Activated T-cell treated with anti-CD3 and anti-CD28 coated beads, Interleukin-2, amount 50 U/mL, for 72 hours (primary cell): ENCODE measurements around the gene GXYLT2. TPM values are rescaled to one million over a fixed set of nuclear protein-coding genes. Genes with fewer than 3 reads are reported as not detected.

Experiments
- ATAC-seq, 2 donors: fragments of 150-1000 bp; cut with Tn5 transposase; replicated peaks in 1 of 2; 2 replicates each; pipeline ENCODE4 v1.10.0; 2021; ENCODE audit warnings: moderate library complexity in 2 of 2, mild to moderate bottlenecking in 1 of 2
- DNase-seq, 2 donors: peaks; one replicate each; pipeline ENCODE4 v3.0.0; 2021 to 2022; ENCODE audit warnings: mixed read lengths in 1 of 2
- H3K27ac Mint-ChIP-seq: one replicate; pipeline ENCODE4 v1.8.0; 2022; ENCODE audit warnings: mild to moderate bottlenecking, moderate library complexity, mixed read lengths
- H3K27me3 Mint-ChIP-seq: one replicate; pipeline ENCODE4 v1.8.0; 2022; ENCODE audit warnings: low read depth, mixed read lengths
- H3K36me3 Mint-ChIP-seq, 2 donors: one replicate each; pipeline ENCODE4 v1.8.0; 2022; ENCODE audit warnings: mixed read lengths in 2 of 2, mild to moderate bottlenecking in 1 of 2; ENCODE audit not compliant: insufficient read depth in 2 of 2
- H3K4me1 Mint-ChIP-seq: one replicate; pipeline ENCODE4 v1.8.0; 2022; ENCODE audit warnings: low read depth, mixed read lengths
- H3K4me3 Mint-ChIP-seq, 2 donors: one replicate each; pipeline ENCODE4 v1.8.0; 2022; ENCODE audit warnings: mild to moderate bottlenecking in 2 of 2, mixed read lengths in 2 of 2, moderate library complexity in 2 of 2
- H3K9me3 Mint-ChIP-seq, 2 donors: one replicate each; pipeline ENCODE4 v1.8.0; 2022; ENCODE audit warnings: mixed read lengths in 2 of 2
- total RNA-seq, 2 donors: library from RNA; stranded (reverse); gene quantifications; one replicate each; pipeline ENCODE4 v1.2.3, GENCODE V29; 2022

GXYLT2 gene
- total RNA-seq, 2 donors from 2014 or later, result 0.23 to 0.26 TPM

DNA sequence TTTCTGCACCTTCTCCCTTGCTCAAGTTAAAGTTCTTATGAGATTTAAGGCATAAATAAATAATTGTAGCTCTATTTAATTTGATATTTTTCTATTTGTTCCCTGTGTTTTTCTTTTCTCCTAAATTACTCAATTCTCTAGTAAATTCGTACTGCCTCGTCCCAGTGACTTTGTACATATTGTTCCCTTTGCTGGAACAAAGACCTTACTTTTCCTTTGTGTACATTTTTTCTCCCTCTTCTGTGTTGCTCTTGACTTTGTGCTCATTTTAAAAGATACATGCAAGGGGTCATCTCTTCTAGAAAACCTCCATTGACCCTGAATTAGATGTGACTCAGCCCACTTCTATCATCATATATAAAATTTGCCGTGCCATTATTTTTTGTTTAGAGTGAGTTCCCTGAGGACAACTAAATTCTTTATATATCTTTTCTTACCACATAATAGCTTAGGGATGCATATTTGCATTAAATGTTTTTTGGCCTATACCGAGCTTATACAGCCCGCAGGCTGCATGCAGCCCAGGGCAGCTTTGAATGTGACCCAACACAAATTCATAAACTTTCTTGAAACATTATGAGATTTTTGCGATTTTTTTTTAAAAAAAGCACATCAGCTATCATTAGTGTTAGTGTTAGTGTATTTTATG, 138.4 kb downstream of the GXYLT2 start:
- Mint-ChIP-seq H3K9me3 (no peaks in the 10 kb centered on the region), H3K4me1 (peaks cover 76% of the 10 kb centered on the region), H3K27me3 (no peaks in the 10 kb centered on the region), H3K36me3 (peaks cover 10 to 18% of the 10 kb centered on the region in 2 donors), H3K4me3 (no peak overlapping the region), H3K27ac (no peak overlapping the region)
- DNase-seq (no peak), ATAC-seq (no peak)

Other genes starting within 250 kb of the GXYLT2 start
- gene SHQ1, start 39.6 kb upstream of the GXYLT2 start, total RNA-seq, result 10 to 100 TPM; 26.4 to 26.7 TPM
- 100 to 1,000 TPM in 1 of 2 donors, 10 to 100 TPM in 1; 99.5 to 101 TPM for gene PPP4R2, start 108.8 kb downstream of the GXYLT2 start, total RNA-seq
- 1 to 10 TPM; 7.0 to 7.4 TPM for gene EBLN2, start 173.6 kb downstream of the GXYLT2 start, total RNA-seq